GM12878 (cell line): Measurements from ENCODE around the gene CEBPE. TPM values are rescaled to one million over a fixed set of nuclear protein-coding genes. Genes with fewer than 3 reads are reported as not detected.

Source experiments
- ASH2L ChIP-seq: fragments of 300-600, 200-600 bp; sonication (generic); IDR thresholded peaks from 2 replicates; pipeline ENCODE4 v1.6.1; 2017; ENCODE audit warnings: low read depth, mild to moderate bottlenecking, borderline replicate concordance
- BHLHE40 ChIP-seq, 2 experiments: fragments of 450-650 bp in 1 of 2; IDR thresholded peaks; 2 replicates each; pipeline ENCODE4 v1.6.1; 2011 to 2017; ENCODE audit warnings: low read depth in 2 of 2, borderline replicate concordance in 1 of 2, improper control_type of control experiment in 1 of 2, low read length in 1 of 2, mild to moderate bottlenecking in 1 of 2
- BMI1 ChIP-seq: fragments of 450-650 bp; IDR thresholded peaks from 2 replicates; pipeline ENCODE4 v1.6.1; 2016; ENCODE audit warnings: mild to moderate bottlenecking, moderate library complexity, borderline replicate concordance
- CBX3 ChIP-seq: fragments of 200-600 bp; sonication (generic); IDR thresholded peaks from 2 replicates; pipeline ENCODE4 v1.6.1; 2016; ENCODE audit warnings: low read depth, borderline replicate concordance
- CHD2 ChIP-seq: IDR thresholded peaks from 2 replicates; pipeline ENCODE4 v1.6.1; 2011; ENCODE audit warnings: low read depth, low read length, improper control_type of control experiment, borderline replicate concordance
- ETV6 ChIP-seq, 2 experiments: fragments of 450-650 bp in 1 of 2; IDR thresholded peaks in 1 of 2; conservative IDR thresholded peaks in 1 of 2; 2 replicates each; pipeline ENCODE4 v1.6.1; 2014; ENCODE audit warnings: antibody characterized with exemption in 1 of 2, borderline replicate concordance in 1 of 2, low read depth in 1 of 2, mild to moderate bottlenecking in 1 of 2, moderate library complexity in 1 of 2
- GATAD2B ChIP-seq: fragments of 450-650 bp; conservative IDR thresholded peaks from 2 replicates; pipeline ENCODE4 v1.6.1; 2017; ENCODE audit warnings: low read depth, mild to moderate bottlenecking, moderate library complexity
- HCFC1 ChIP-seq: fragments of 150-350 bp; IDR thresholded peaks from 2 replicates; pipeline ENCODE4 v1.6.1; 2014; ENCODE audit warnings: low read length
- IKZF1 ChIP-seq: fragments of 450-650 bp; conservative IDR thresholded peaks from 2 replicates; pipeline ENCODE4 v1.6.1; 2017; ENCODE audit warnings: antibody characterized with exemption, mild to moderate bottlenecking
- NKRF ChIP-seq: fragments of 450-650 bp; conservative IDR thresholded peaks from 2 replicates; pipeline ENCODE4 v1.6.1; 2017; ENCODE audit warnings: mild to moderate bottlenecking, moderate library complexity
- PML ChIP-seq: IDR thresholded peaks from 2 replicates; pipeline ENCODE4 v1.6.1; 2012; ENCODE audit warnings: low read length, inconsistent platforms
- POLR2A ChIP-seq: IDR thresholded peaks from 2 replicates; pipeline ENCODE4 v1.6.1; 2011; ENCODE audit warnings: low read depth, mild to moderate bottlenecking, low read length
- POLR2AphosphoS2 ChIP-seq: IDR thresholded peaks from 2 replicates; pipeline ENCODE4 v1.6.1; 2011; ENCODE audit warnings: low read depth, mild to moderate bottlenecking, low read length, improper control_type of control experiment, moderate library complexity
- POLR2AphosphoS5 ChIP-seq: IDR thresholded peaks from 2 replicates; pipeline ENCODE4 v1.6.1; 2011; ENCODE audit warnings: mild to moderate bottlenecking, low read length, inconsistent platforms
- POU2F2 ChIP-seq: IDR thresholded peaks from 3 replicates; pipeline ENCODE4 v1.6.1; 2011; ENCODE audit warnings: low read depth, mild to moderate bottlenecking, low read length, borderline replicate concordance
- RB1 ChIP-seq: fragments of 450-650 bp; formaldehyde crosslinking; IDR thresholded peaks from 2 replicates; pipeline ENCODE4 v1.6.1; 2017; ENCODE audit warnings: mild to moderate bottlenecking, borderline replicate concordance
- RELB ChIP-seq: fragments of 450-650 bp; IDR thresholded peaks from 2 replicates; pipeline ENCODE4 v1.6.1; 2017; ENCODE audit warnings: low read depth, mild to moderate bottlenecking, moderate library complexity
- SMAD5 ChIP-seq: IDR thresholded peaks from 2 replicates; pipeline ENCODE4 v1.6.1; 2016; ENCODE audit warnings: antibody characterized with exemption, low read depth
- SRF ChIP-seq, 2 experiments: IDR thresholded peaks; 2 replicates each; pipeline ENCODE4 v1.6.1; 2011; ENCODE audit warnings: low read depth in 2 of 2, low read length in 2 of 2, mild to moderate bottlenecking in 1 of 2, moderate library complexity in 1 of 2
- TAF1 ChIP-seq: IDR thresholded peaks from 2 replicates; pipeline ENCODE4 v1.6.1; 2011; ENCODE audit warnings: mild to moderate bottlenecking, low read depth, low read length, borderline replicate concordance
- YY1 ChIP-seq: IDR thresholded peaks from 2 replicates; pipeline ENCODE4 v1.6.1; 2011; ENCODE audit warnings: low read depth, mild to moderate bottlenecking, low read length
- ZNF24 ChIP-seq: fragments of 450-650 bp; IDR thresholded peaks from 2 replicates; pipeline ENCODE4 v1.6.1; 2017; ENCODE audit warnings: antibody characterized with exemption, mild to moderate bottlenecking
- ZNF384 ChIP-seq: IDR thresholded peaks from 2 replicates; pipeline ENCODE4 v1.6.1; 2012; ENCODE audit warnings: low read depth, mild to moderate bottlenecking, low read length, improper control_type of control experiment, borderline replicate concordance
- ZNF622 ChIP-seq: fragments of 450-650 bp; IDR thresholded peaks from 2 replicates; pipeline ENCODE4 v1.6.1; 2017; ENCODE audit warnings: mild to moderate bottlenecking, inconsistent platforms
- polyA plus RNA-seq, 11 experiments: library from polyadenylated mRNA; depleted of rRNA in 4 of 11; unstranded in 6 of 11; stranded (reverse) in 5 of 11; fragments of >200 nt; fragmentation: Nextera tagmentation in 4 of 11; fragmentation: Illumina TruSeq in 1 of 11; extraction: Ambion mirVana in 4 of 11; extraction: Trizol in 1 of 11; gene quantifications; 1 replicate in 1 of 11; 2 replicates in 10 of 11; pipeline versions ENCODE4 v1.2.1 to v1.2.3, GENCODE V29; 2011 to 2016; ENCODE audit warnings: inconsistent platforms in 2 of 11, missing spikeins in 2 of 11, low read depth in 1 of 11
- total RNA-seq, 4 experiments: library from RNA; depleted of rRNA in 3 of 4; stranded (reverse); fragments of >200 nt in 3 of 4; fragmentation: Illumina TruSeq in 1 of 4; extraction: Trizol in 1 of 4; gene quantifications; 2 replicates each; pipeline versions ENCODE4 v1.2.1 to v1.2.3, GENCODE V29; 2013 to 2021
- TF ChIP-seq, protein P1 (sequence below): fragments of 450-650 bp; IDR thresholded peaks from 2 replicates; pipeline ENCODE4 v1.6.1; 2016; ENCODE audit warnings: mild to moderate bottlenecking
- TF ChIP-seq, protein P2 (sequence below): IDR thresholded peaks from 2 replicates; pipeline ENCODE4 v1.6.1; 2012; ENCODE audit warnings: low read depth, low read length, improper control_type of control experiment

Gene CEBPE
- total and polyA plus RNA-seq, 10 of the 15 experiments (the other 5 are each of a cell fraction or from before 2014, with no cell fraction given), result 0.09 to 0.45 (median 0.24) TPM; not detected in 7

GRCh38 chr14:23094666-23095195, 24.3 kb downstream of the CEBPE start, which contains the start of gene ACIN1 (continued):
- no peak for TF ChIP-seq ZNF24
- TF ChIP-seq IKZF1, result peak; percentile 64
- no peak for TF ChIP-seq ETV6 (conservative IDR thresholded peaks at IDR 0.05 in 1 of 2, IDR thresholded peaks at IDR 0.05 in 1 of 2; ENCODE audit: borderline replicate concordance in 1 of 2, low read depth in 1 of 2)
- peak; percentile 24; the same call in 1 of the 2 replicates for TF ChIP-seq SMAD5
- TF ChIP-seq, protein P1, sequence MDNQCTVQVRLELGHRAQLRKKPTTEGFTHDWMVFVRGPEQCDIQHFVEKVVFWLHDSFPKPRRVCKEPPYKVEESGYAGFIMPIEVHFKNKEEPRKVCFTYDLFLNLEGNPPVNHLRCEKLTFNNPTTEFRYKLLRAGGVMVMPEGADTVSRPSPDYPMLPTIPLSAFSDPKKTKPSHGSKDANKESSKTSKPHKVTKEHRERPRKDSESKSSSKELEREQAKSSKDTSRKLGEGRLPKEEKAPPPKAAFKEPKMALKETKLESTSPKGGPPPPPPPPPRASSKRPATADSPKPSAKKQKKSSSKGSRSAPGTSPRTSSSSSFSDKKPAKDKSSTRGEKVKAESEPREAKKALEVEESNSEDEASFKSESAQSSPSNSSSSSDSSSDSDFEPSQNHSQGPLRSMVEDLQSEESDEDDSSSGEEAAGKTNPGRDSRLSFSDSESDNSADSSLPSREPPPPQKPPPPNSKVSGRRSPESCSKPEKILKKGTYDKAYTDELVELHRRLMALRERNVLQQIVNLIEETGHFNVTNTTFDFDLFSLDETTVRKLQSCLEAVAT, result peak; percentile 91
- peak; percentile 97 for TF ChIP-seq TAF1
- no peak for TF ChIP-seq CBX3
- TF ChIP-seq, protein P2, sequence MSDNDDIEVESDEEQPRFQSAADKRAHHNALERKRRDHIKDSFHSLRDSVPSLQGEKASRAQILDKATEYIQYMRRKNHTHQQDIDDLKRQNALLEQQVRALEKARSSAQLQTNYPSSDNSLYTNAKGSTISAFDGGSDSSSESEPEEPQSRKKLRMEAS, result peak; percentile 9; the same call in 1 of the 2 replicates
- peak; percentile 88; the same call in 1 of the 2 replicates for TF ChIP-seq RB1
- peak; percentile 17; the same call in 1 of the 3 replicates for TF ChIP-seq POU2F2
- peak; percentile 62; the same call in 1 of the 2 replicates for TF ChIP-seq GATAD2B
- TF ChIP-seq RELB, result 0 out of 2 replicates have a peak, but pooled peaks have one; percentile 8
- peak; percentile 76; the same call in 1 of the 2 replicates for TF ChIP-seq ASH2L
- no peak for TF ChIP-seq ZNF384
- peak; percentile 52; the same call in 1 of the 2 replicates for TF ChIP-seq PML
- TF ChIP-seq SRF (IDR thresholded peaks at IDR 0.05; ENCODE audit: low read depth in 2 of 2, low read length in 2 of 2), result no peak
- no peak for TF ChIP-seq ZNF622
- TF ChIP-seq POLR2A, result peak; percentile 94
- TF ChIP-seq POLR2AphosphoS5, result peak; percentile 90
- peak; percentile 77 for TF ChIP-seq NKRF
- 0 out of 2 replicates have a peak, but pooled peaks have one; percentile 8 for TF ChIP-seq HCFC1
- TF ChIP-seq BHLHE40 (IDR thresholded peaks at IDR 0.05; ENCODE audit: borderline replicate concordance in 1 of 2, low read depth in 2 of 2, low read length in 1 of 2), result peak in 1 of 2 experiments; percentile 47; a peak in 1 of 4 replicates
- no peak for TF ChIP-seq BMI1
- TF ChIP-seq YY1, result peak; percentile 97
- peak; percentile 40; the same call in 1 of the 2 replicates for TF ChIP-seq CHD2
- peak; percentile 42 for TF ChIP-seq POLR2AphosphoS2
